Measurements from ENCODE around the gene MT1A.
A peak's percentile ranks its signal among the peaks of the same experiment; 100 is the strongest.

The MT1A gene

DNA sequence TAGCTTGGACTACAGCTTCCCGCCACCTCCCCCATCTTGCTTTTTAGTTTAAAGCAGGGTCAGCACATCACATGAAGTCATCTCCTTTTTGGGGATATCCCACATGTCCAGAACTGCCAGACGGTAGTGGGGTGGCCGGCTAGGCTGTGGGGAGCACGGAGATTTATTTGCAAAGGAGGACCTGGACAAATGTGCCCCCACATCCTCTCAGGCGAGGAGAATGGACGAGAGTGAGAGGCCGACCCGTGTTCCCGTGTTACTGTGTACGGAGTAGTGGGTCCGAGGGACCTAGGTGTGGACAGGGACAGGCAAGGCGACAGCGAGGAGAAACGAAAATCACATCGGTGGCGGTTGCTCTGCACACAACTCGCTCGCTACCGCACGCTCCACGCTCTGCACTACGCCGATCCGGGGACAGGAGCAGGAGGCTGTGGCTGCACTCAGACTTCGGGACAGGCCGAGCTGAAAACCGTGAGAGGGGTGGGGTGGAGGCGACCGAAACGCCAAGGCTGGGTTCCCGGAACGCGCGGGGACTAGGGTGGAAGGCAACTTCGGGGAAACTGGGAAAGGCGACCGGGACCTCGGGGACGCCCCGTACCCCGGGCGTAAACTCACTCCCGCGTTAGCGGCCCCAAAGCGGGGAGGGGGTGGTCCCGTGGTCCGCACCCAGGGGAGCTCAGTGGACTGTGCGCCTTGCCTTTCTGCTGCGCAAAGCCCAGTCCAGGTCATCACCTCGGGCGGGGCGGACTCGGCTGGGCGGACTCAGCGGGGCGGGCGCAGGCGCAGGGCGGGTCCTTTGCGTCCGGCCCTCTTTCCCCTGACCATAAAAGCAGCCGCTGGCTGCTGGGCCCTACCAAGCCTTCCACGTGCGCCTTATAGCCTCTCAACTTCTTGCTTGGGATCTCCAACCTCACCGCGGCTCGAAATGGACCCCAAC lies at the start of gene MT1A:
Gene MT1A (plus strand): TSS at position 853 of the 937 bp plus-strand sequence. CDS start 73 bp downstream, at position 926.
- Histone ChIP-seq H3K27me3 (ENCODE audit: control insufficient read depth, insufficient read depth, low read length) (peaks cover 97% of the 10 kb centered on the region), H3K4me3 (ENCODE audit: low read length) (no peak within 1 kb of the TSS), H3K27ac (ENCODE audit: low read length) (no peak within 1 kb of the TSS), H3K36me3 (ENCODE audit: control insufficient read depth, insufficient read depth, low read length) (no peaks in the 10 kb centered on the region; the same call in 1 of the 2 replicates), H3K9me3 (ENCODE audit: control insufficient read depth, insufficient read depth, low read length) (no peaks in the 10 kb centered on the region), H3K4me1 (ENCODE audit: control insufficient read depth, insufficient read depth, low read length) (peaks cover 2% of the 10 kb centered on the region; the same call in 1 of the 2 replicates)
- WGBS (ENCODE audit: insufficient coverage, insufficient read length) = no CpG with 5 or more reads among the region's 68 CpGs
- DNase-seq (ENCODE audit: low read depth, low spot score) = no peak

- Histone ChIP-seq H3K36me3 (ENCODE audit: control insufficient read depth, insufficient read depth, low read length) (no peaks in the 10 kb centered on the region), H3K27me3 (ENCODE audit: control insufficient read depth, insufficient read depth, low read length) (peaks cover 20% of the 10 kb centered on the region), H3K4me3 (ENCODE audit: low read length) (peak overlapping the region; percentile 47; the same call in 1 of the 2 replicates), H3K27ac (ENCODE audit: low read length) (no peak overlapping the region), H3K4me1 (ENCODE audit: control insufficient read depth, insufficient read depth, low read length) (no peaks in the 10 kb centered on the region), H3K9me3 (ENCODE audit: control insufficient read depth, insufficient read depth, low read length) (no peaks in the 10 kb centered on the region)
- no peak for DNase-seq (ENCODE audit: low read depth, low spot score)
- WGBS (ENCODE audit: insufficient coverage, insufficient read length) = no CpG with 5 or more reads among the region's 9 CpGs
Measured at GRCh38 chr16:56588781-56589140, 49.7 kb upstream of the MT1A start.

DNA sequence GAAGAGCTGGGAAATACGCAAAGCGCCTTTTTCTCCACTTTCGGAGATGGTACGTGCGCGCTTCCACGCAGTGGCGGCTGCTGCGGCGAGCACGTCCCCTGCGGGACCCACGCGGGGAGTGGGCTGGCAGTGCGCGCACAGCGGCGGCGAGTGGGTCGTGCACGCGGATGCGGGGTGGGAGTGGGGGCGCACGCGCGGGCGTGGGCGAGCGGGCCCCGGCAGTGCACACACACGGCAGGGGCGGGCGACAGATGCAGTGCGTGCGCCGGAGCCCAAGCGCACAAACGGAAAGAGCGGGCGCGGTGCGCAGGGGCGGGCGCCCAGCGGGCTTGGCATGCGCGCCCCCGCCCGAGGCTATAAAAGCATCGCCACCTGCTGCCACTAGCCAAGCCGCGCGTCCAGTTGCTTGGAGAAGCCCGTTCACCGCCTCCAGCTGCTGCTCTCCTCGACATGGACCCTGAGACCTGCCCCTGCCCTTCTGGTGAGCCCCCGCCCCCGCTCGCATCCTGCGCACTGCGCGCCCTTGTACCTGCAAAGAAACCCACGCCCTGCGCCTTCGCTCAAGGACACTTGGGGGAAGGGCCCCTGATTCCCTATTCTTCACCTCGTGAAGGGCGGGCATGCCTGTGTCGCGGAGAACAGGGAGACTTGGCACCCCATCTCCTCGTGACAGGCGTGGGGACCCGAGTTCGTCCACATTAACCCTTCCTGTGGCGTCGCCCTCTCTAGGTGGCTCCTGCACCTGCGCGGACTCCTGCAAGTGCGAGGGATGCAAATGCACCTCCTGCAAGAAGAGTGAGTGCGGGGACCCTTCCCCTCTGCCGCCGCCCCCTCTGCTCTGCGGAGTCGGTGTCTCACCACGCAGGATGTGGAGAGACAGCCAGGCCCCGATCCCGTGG lies 49.1 kb upstream of the MT1A start, which contains the start of gene MT3:
Gene MT3 (plus strand): TSS at position 388 of the 899 bp plus-strand sequence. CDS start 63 bp downstream, at position 451.
- Histone ChIP-seq H3K36me3 (ENCODE audit: control insufficient read depth, insufficient read depth, low read length) (no peaks in the 10 kb centered on the region), H3K4me1 (ENCODE audit: control insufficient read depth, insufficient read depth, low read length) (no peaks in the 10 kb centered on the region), H3K4me3 (ENCODE audit: low read length) (peak within 1 kb of the TSS; percentile 47; the same call in 1 of the 2 replicates), H3K27me3 (ENCODE audit: control insufficient read depth, insufficient read depth, low read length) (peaks cover 20% of the 10 kb centered on the region), H3K27ac (ENCODE audit: low read length) (no peak within 1 kb of the TSS), H3K9me3 (ENCODE audit: control insufficient read depth, insufficient read depth, low read length) (no peaks in the 10 kb centered on the region)
- no CpG with 5 or more reads among the region's 87 CpGs for WGBS (ENCODE audit: insufficient coverage, insufficient read length)
- no peak for DNase-seq (ENCODE audit: low read depth, low spot score)

DNA sequence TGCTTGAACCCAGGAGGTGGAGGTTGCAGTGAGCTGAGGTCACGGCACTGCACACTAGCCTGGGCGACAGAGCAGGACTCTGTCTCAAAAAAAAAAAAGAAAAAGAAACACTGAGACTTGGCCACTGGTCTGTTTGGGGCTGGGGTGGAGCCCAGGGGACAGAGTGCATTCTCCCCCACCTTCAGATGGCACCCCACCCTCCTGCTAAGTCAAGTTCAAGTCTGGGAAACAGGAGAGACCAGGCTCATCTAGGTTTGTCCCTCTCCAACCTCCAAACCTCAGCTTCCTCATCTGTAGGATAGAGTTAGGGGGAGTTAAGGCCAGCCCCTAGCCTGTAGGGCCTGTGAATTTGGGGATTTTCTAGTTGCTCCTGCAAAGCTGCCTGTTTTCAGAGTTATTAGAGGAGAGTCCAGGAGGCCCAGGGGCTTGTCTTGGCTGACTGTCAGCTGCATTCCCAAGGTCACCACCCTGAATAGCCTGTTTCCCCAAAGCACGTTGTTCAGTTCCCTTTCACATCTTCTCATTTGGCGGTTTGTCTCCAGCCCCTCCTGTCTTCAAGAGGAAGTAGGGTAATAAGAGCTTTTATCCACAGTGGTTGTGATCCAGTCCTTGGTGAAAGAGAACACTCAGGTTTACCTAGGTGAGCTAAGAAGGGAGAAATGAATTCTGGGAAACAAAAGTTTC lies 46.9 kb upstream of the MT1A start:
- no peaks in the 10 kb centered on the region for H3K4me1 ChIP-seq (ENCODE audit: control insufficient read depth, insufficient read depth, low read length)
- no peaks in the 10 kb centered on the region for H3K36me3 ChIP-seq (ENCODE audit: control insufficient read depth, insufficient read depth, low read length)
- no CpG with 5 or more reads among the region's 4 CpGs for WGBS (ENCODE audit: insufficient coverage, insufficient read length)
- H3K27ac ChIP-seq (ENCODE audit: low read length) = no peak overlapping the region
- DNase-seq (ENCODE audit: low read depth, low spot score) = no peak
- peaks cover 20% of the 10 kb centered on the region for H3K27me3 ChIP-seq (ENCODE audit: control insufficient read depth, insufficient read depth, low read length)
- no peak overlapping the region for H3K4me3 ChIP-seq (ENCODE audit: low read length)
- H3K9me3 ChIP-seq (ENCODE audit: control insufficient read depth, insufficient read depth, low read length) = no peaks in the 10 kb centered on the region

DNA sequence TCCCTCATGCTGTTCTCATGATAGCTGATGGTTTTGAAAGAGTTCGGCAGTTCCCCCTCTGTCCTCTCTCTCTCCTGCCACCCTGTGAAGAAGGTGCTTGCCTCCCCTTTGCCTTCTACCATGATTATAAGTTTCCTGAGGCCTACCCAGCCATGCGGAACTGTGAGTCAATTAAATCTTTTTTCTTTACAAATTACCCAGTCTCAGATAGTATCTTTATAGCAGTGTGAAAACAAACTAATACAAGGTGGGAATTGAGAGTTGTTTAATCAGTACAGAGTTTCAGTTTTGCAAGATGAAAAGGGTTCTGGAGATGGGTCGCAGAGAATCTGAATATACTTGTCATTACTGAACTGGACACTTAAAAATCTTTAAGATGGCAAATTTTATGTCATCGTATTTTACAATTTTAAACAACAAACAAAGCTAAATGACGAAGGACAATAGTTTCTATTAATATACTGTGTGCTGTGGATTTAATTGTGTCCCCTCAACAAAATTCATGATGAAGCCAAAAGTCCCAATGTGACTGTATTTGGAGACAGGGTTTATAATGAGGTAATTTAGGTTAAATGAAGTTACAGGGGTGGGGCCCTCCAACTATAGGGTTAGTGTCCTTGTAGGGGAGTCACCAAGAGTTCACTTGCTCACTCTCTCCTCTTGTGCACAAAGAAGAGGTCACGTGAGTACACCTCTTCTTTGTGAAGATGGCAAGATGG lies 44.7 kb upstream of the MT1A start:
- no CpG with 5 or more reads among the region's 6 CpGs for WGBS (ENCODE audit: insufficient coverage, insufficient read length)
- no peak for DNase-seq (ENCODE audit: low read depth, low spot score)

DNA sequence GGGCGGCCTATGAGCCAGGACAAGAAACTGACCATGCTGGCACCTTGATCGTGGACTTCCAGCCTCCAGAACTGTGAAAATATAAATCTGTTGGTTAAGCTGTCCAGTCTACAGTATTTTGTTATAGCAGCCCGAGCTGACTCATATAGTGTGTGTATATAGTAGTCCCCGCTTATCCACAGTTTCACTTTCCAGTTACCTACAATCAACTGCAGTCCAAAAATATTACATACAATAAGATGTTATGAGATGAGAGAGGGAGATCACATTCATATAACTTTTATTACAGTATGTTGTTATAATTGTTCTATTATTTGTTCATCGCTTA lies 44.2 kb upstream of the MT1A start:
- H3K9me3 ChIP-seq (ENCODE audit: control insufficient read depth, insufficient read depth, low read length) = no peaks in the 10 kb centered on the region

More for the DNA sequence above, 44.7 kb upstream of the MT1A start:
- Histone ChIP-seq H3K9me3 (ENCODE audit: control insufficient read depth, insufficient read depth, low read length) (no peaks in the 10 kb centered on the region), H3K4me3 (ENCODE audit: low read length) (no peak overlapping the region), H3K4me1 (ENCODE audit: control insufficient read depth, insufficient read depth, low read length) (no peaks in the 10 kb centered on the region), H3K36me3 (ENCODE audit: control insufficient read depth, insufficient read depth, low read length) (no peaks in the 10 kb centered on the region), H3K27ac (ENCODE audit: low read length) (no peak overlapping the region), H3K27me3 (ENCODE audit: control insufficient read depth, insufficient read depth, low read length) (peaks cover 18% of the 10 kb centered on the region)

GRCh38 chr16:56600398-56600999 lies 38.0 kb upstream of the MT1A start:
- no peak for DNase-seq (ENCODE audit: low read depth, low spot score)
- Histone ChIP-seq H3K27ac (ENCODE audit: low read length) (no peak overlapping the region), H3K4me3 (ENCODE audit: low read length) (no peak overlapping the region), H3K9me3 (ENCODE audit: control insufficient read depth, insufficient read depth, low read length) (no peaks in the 10 kb centered on the region), H3K27me3 (ENCODE audit: control insufficient read depth, insufficient read depth, low read length) (no peaks in the 10 kb centered on the region), H3K36me3 (ENCODE audit: control insufficient read depth, insufficient read depth, low read length) (no peaks in the 10 kb centered on the region), H3K4me1 (ENCODE audit: control insufficient read depth, insufficient read depth, low read length) (no peaks in the 10 kb centered on the region)
- no CpG with 5 or more reads among the region's 8 CpGs for WGBS (ENCODE audit: insufficient coverage, insufficient read length)

More for the DNA sequence above, 44.2 kb upstream of the MT1A start:
- no CpG with 5 or more reads among the region's 5 CpGs for WGBS (ENCODE audit: insufficient coverage, insufficient read length)
- Histone ChIP-seq H3K36me3 (ENCODE audit: control insufficient read depth, insufficient read depth, low read length) (no peaks in the 10 kb centered on the region), H3K4me3 (ENCODE audit: low read length) (no peak overlapping the region), H3K27me3 (ENCODE audit: control insufficient read depth, insufficient read depth, low read length) (peaks cover 14% of the 10 kb centered on the region), H3K27ac (ENCODE audit: low read length) (no peak overlapping the region), H3K4me1 (ENCODE audit: control insufficient read depth, insufficient read depth, low read length) (no peaks in the 10 kb centered on the region)
- DNase-seq (ENCODE audit: low read depth, low spot score) = no peak

DNA sequence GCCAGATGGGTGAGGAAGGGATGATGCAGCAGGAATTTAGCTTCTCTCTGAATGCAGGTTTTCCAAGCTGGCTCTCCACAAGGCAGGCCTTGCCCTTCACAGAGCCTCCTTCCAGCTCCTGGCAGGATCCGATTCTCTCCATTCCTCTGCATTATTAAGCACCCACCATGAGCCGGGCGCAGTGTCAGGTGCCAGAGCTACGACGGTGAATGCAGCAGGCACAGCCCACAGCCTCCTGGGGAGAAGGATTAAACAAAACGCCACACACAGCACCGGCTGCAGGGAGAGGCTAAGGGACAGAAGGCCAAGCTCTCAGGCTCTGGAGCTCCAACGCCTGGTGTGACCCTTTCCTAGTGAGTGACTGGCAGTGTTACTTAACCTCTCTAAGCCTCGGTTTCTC lies 37.1 kb upstream of the MT1A start:
- WGBS (ENCODE audit: insufficient coverage, insufficient read length) = no CpG with 5 or more reads among the region's 9 CpGs
- no peaks in the 10 kb centered on the region for H3K36me3 ChIP-seq (ENCODE audit: control insufficient read depth, insufficient read depth, low read length)
- no peak overlapping the region for H3K4me3 ChIP-seq (ENCODE audit: low read length)
- no peak overlapping the region for H3K27ac ChIP-seq (ENCODE audit: low read length)
- no peaks in the 10 kb centered on the region for H3K27me3 ChIP-seq (ENCODE audit: control insufficient read depth, insufficient read depth, low read length)
- H3K4me1 ChIP-seq (ENCODE audit: control insufficient read depth, insufficient read depth, low read length) = no peaks in the 10 kb centered on the region
- H3K9me3 ChIP-seq (ENCODE audit: control insufficient read depth, insufficient read depth, low read length) = no peaks in the 10 kb centered on the region
- DNase-seq (ENCODE audit: low read depth, low spot score) = no peak

DNA sequence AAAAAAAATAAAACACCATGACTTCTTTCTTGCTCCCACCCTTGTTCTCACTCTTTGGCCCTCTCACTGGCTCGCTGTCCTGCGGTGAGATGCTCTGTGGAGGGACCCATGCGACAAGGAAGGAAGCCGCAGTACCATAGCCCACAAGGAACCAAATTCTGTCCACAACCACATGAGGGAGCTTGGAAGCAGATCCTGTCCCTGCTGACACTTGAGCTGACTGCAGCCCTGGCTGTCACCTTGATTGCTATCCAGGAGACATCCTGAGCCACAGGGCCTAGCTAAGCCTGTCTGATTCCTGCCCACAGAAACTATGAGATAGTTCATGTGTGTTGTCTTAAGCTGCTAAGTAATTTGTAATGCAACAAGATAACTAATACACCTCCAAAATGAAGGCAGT lies 34.9 kb upstream of the MT1A start:
- H3K4me1 ChIP-seq (ENCODE audit: control insufficient read depth, insufficient read depth, low read length) = 0 out of 2 replicates have a peak, but pooled peaks cover 2% of the 10 kb centered on the region
- WGBS (ENCODE audit: insufficient coverage, insufficient read length) = no CpG with 5 or more reads among the region's 4 CpGs
- H3K36me3 ChIP-seq (ENCODE audit: control insufficient read depth, insufficient read depth, low read length) = no peaks in the 10 kb centered on the region
- H3K27me3 ChIP-seq (ENCODE audit: control insufficient read depth, insufficient read depth, low read length) = peaks cover 8% of the 10 kb centered on the region; the same call in 1 of the 2 replicates
- no peak overlapping the region for H3K27ac ChIP-seq (ENCODE audit: low read length)
- H3K9me3 ChIP-seq (ENCODE audit: control insufficient read depth, insufficient read depth, low read length) = no peaks in the 10 kb centered on the region
- no peak overlapping the region for H3K4me3 ChIP-seq (ENCODE audit: low read length)
- DNase-seq (ENCODE audit: low read depth, low spot score) = no peak

Measured in iPS DF 6.9 (cell line).